ENCODE data around the gene NAPB. TPM values are rescaled to one million over a fixed set of nuclear protein-coding genes. Genes with fewer than 3 reads are reported as not detected.
"Not testable (repeated sequence)": the region's sequence is repeated elsewhere in the genome, so short reads cannot be mapped to it uniquely, and the experiment has no call there.

The NAPB gene
- total and polyA plus RNA-seq, 10 of the 15 experiments (the other 5 are each of a cell fraction or from before 2014, with no cell fraction given), result 2.1 to 15.9 (median 7.2) TPM

- no peak for TF ChIP-seq ZNF24 (IDR thresholded peaks at IDR 0.05)
- no peak for TF ChIP-seq NRF1 (conservative IDR thresholded peaks at IDR 0.05; ENCODE audit: low read depth, low read length)
- TF ChIP-seq RB1 (IDR thresholded peaks at IDR 0.05; ENCODE audit: borderline replicate concordance), result peak; percentile 16; the same call in 1 of the 2 replicates
- TF ChIP-seq POU2F2 (IDR thresholded peaks at IDR 0.05; ENCODE audit: borderline replicate concordance, low read depth, low read length), result no peak; the same call in 2 of the 3 replicates
Observed at GRCh38 chr20:23349338-23350195, 71.7 kb downstream of the NAPB start (continued).

- H3K4me2 ChIP-seq (ENCODE audit: control insufficient read depth, insufficient read depth); RAD21 ChIA-PET (ENCODE audit: unreplicated experiment); ATAC-seq; H3K9me3 ChIP-seq (replicated peaks; ENCODE audit: control insufficient read depth, insufficient read depth, low read length); H3K9ac ChIP-seq (ENCODE audit: control insufficient read depth, insufficient read depth, low read length); H4K20me1 ChIP-seq (ENCODE audit: control insufficient read depth, insufficient read depth); H3K36me3 ChIP-seq (ENCODE audit: control insufficient read depth in 2 of 2, insufficient read depth in 2 of 2, low read length in 1 of 2); H3K4me3 ChIP-seq; in situ Hi-C loops (cut with MboI); H3K27ac ChIP-seq (ENCODE audit: control insufficient read depth, insufficient read depth); POLR2A ChIA-PET; BruUV-seq (replicated peaks); FAIRE-seq; DNase-seq (ENCODE audit: low read depth, low spot score); H3K27me3 ChIP-seq (replicated peaks in 1 of 2; ENCODE audit: control insufficient read depth in 2 of 2, insufficient read depth in 2 of 2, low read length in 1 of 2); H2AFZ ChIP-seq (ENCODE audit: control insufficient read depth, low read depth, low read length); H3K4me1 ChIP-seq (ENCODE audit: control insufficient read depth, insufficient read depth, low read length): not testable (repeated sequence)
- ChIA-PET CTCF (interaction anchor here (1.7 to 3.5 kb wide), 3 partner anchors 8 to 70 kb away, joined by 6 to 56 read pairs (median 12); partner anchors contain the start of gene NAPB), SMC1A (ENCODE audit: uncharacterized antibody, unreplicated experiment) (interaction anchor here (1.7 kb wide), 1 partner anchor 97 kb away, joined by 8 read pairs; no protein-coding TSS in a partner anchor)
- peaks cover 28% of the 10 kb centered on the region for H3K79me2 ChIP-seq (ENCODE audit: control insufficient read depth, insufficient read depth, low read length)
- 75% methylated on average over 6 of the region's 6 CpGs for WGBS (ENCODE audit: insufficient coverage, insufficient replicate concordance, low lambda C conversion rate, missing lambda C conversion rate)
- intact Hi-C loops (cut with micrococcal nuclease; ENCODE audit: unreplicated experiment), result loop anchor here (10.0 kb wide), 1 partner anchor 294 kb away; no protein-coding TSS in a partner anchor
Observed at GRCh38 chr20:23348510-23348909, 72.8 kb downstream of the NAPB start.

All from GM12878 (cell line).